ENCODE measurements around the gene SZRD1.

The SZRD1 gene

DNA sequence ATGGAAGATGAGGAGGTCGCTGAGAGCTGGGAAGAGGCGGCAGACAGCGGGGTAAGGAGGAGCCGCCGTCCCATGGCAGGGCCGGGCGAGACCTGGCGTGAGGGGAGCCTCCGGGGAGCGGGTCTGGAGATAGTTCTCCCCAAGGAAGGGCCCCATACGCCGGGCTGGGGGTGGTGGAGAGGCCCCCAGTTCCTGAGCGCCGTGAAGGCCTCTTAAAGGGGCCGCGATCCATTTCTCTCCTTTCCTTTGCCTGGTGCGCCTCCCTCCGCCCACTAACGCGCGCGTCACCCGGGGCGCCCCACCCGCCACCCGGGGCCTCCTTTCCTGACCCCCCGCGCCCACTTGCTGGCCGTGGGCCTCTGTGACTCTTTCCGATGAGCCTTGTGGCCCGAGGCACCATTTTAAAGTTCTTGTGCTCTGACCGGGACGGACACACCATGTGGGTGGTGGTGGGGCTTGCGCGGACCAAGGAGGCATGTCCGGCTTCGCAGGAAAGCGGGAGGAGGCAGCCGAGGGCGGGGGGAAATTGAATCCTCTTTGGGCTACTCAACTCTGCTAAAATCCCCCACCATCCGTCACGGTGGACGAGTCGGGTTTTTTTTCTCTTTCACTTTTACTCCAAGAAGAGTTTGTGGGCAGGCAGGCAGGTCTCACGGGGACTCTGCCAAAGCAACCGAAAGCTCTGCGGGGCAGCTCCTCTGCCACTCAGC is 371 bp downstream of the SZRD1 start:
- CTCF ChIA-PET, result interaction anchor here (0.7 kb wide), 1 partner anchor 19 kb away, joined by 5 read pairs; no protein-coding TSS in a partner anchor
- POLR2A ChIA-PET (ENCODE audit: low non-redundant PET), result interaction anchor here (1.1 kb wide), 1 partner anchor 29 kb away, joined by 4 read pairs; no protein-coding TSS in a partner anchor
- DNase-seq (ENCODE audit: low spot score), result peak; percentile 77
- peak overlapping the region; percentile 94 for H3K27ac ChIP-seq
- TF ChIP-seq, protein P1, sequence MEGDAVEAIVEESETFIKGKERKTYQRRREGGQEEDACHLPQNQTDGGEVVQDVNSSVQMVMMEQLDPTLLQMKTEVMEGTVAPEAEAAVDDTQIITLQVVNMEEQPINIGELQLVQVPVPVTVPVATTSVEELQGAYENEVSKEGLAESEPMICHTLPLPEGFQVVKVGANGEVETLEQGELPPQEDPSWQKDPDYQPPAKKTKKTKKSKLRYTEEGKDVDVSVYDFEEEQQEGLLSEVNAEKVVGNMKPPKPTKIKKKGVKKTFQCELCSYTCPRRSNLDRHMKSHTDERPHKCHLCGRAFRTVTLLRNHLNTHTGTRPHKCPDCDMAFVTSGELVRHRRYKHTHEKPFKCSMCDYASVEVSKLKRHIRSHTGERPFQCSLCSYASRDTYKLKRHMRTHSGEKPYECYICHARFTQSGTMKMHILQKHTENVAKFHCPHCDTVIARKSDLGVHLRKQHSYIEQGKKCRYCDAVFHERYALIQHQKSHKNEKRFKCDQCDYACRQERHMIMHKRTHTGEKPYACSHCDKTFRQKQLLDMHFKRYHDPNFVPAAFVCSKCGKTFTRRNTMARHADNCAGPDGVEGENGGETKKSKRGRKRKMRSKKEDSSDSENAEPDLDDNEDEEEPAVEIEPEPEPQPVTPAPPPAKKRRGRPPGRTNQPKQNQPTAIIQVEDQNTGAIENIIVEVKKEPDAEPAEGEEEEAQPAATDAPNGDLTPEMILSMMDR (conservative IDR thresholded peaks at IDR 0.05; ENCODE audit: low read depth), result no peak; the same call in 1 of the 2 replicates

DNA sequence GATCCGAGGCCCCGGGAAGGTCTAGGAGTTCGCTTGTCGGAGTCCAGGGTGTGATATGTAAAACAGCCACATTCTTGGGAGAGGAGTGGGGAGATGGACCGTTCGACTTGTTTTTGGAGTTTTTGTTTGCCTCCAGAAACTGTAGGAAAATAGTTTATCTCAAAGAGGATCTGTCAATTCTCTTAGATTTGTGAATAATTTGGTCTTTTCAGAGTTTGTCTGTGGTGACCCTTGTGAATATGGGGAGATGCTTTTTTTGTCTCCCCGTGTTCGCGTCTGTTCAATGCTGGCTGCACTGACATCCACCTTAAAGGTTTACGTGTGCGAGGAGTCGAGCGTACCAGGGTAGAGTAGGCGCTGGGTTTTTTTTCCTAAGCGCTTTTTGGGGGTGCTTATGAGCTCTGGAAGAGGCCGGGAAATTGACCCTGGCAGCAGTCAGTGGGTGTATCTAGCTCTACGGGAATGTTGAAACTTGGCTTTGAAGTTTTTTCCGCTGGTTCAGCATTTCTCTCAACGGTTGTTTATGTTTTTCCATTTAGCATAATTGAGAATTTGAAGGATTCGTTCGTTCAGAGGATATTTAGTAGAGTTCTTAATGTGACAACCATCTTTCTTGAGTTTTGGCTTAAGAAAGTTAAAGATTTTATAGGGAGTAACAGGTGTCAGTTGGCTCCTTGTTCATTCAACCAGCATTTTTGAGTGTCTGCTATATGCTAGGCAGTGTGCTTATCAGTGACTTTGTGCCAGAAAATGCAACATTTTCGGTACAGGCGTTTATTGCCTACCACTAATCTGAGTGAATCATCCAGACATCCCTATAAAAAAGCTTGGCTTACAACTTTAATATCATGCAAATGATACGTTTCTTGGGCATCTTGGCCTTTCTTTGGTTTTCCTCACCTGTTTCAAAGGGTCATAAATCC is 1.2 kb downstream of the SZRD1 start:
- peak; percentile 57 for DNase-seq (ENCODE audit: low spot score)
- H3K27ac ChIP-seq, result peak overlapping the region; percentile 94
- ChIA-PET POLR2A (ENCODE audit: low non-redundant PET) (no interaction called here), CTCF (interaction anchor here (0.6 to 0.7 kb wide), 2 partner anchors 18 to 49 kb away, joined by 3 to 5 read pairs; no protein-coding TSS in a partner anchor)
- TF ChIP-seq, protein P1 (conservative IDR thresholded peaks at IDR 0.05; ENCODE audit: low read depth), result no peak

DNA sequence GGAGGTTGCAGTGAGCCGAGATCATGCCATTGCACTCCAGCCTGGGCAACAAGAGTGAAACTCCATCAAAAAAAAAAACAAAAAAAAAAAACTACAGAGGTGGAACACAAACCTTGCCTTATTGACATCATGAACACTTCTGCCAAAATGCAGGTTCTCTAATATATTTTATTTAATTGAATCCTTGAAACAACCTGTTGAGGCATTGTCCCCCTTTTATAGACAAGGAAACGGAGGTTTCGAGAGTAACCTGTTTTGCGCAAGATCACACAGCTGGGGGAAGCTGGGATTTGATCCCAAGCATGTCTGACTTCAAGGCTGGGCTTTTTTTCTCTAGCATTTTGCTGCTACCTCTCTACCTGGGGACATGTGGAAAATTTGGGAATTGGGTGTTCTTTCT is 2.8 kb downstream of the SZRD1 start:
- H3K27ac ChIP-seq, result 0 out of 2 replicates have a peak overlapping the region, but pooled peaks have one; percentile 32
- ChIA-PET CTCF (no interaction called here), POLR2A (ENCODE audit: low non-redundant PET) (interaction anchor here (0.6 kb wide), 1 partner anchor 556 kb away, joined by 3 read pairs; no protein-coding TSS in a partner anchor)
- TF ChIP-seq, protein P1 (conservative IDR thresholded peaks at IDR 0.05; ENCODE audit: low read depth), result no peak
- DNase-seq (ENCODE audit: low spot score), result no peak

DNA sequence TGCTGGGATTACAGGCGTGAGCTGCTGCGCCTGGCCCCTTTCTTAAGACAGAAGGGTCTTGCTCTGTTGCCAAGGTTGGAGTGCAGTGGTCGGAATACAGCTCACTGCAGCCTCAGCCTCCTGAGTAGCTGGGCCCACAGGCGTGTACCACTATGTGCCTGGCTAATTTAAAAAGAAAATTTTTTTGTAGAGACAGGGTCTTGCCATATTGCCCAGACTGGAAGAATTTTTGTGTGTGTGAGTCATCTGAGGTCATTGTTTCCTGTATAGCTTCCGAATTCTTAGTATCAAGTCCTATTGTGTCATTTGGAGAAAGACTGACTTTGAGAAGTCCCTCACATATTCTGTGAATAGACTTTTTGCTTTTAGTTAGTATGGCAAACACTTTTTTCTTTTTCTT is 4.7 kb downstream of the SZRD1 start:
- TF ChIP-seq, protein P1 (conservative IDR thresholded peaks at IDR 0.05; ENCODE audit: low read depth), result no peak
- DNase-seq (ENCODE audit: low spot score), result no peak
- CTCF ChIA-PET, result interaction anchor here (0.6 to 0.7 kb wide), 2 partner anchors 134 to 217 kb away, joined by 5 to 7 read pairs; no protein-coding TSS in a partner anchor
- H3K27ac ChIP-seq, result peak overlapping the region; percentile 65
- POLR2A ChIA-PET (ENCODE audit: low non-redundant PET), result no interaction called here

DNA sequence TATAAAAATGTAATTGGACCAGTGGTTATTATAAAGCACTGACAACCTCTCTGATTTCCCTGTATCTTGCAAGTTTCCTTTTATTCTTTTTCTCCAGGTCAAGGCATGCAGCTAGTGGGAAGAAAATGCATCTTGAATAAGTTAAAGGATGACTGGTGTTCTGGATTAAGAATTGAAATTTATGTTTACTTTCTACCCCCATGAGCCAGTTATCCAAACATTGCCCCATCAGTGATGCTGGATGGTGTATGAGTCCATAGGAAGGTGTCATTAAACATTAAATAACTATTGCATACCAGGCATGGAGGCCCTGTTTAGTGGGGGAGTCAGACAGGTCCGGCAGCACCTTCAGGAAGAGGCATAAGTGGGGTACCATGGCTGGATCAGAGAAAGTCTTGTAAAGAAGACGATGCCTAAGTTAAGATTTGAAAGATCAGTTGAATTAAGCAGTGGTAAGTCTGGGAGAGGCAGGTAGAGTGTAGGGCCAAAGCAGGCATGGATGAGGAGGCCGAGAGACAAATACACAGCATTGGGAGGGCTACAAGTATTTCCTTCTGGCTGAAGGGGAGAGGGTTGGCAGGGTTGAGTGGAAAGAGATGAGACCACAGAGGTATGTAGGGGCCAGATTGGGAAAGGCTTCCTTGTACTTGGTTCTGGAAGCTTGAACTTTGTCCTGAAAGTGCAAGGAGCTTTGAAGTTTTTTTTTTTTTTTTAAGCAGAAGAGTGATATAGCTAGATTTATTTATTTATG is 5.7 kb downstream of the SZRD1 start:
- no peak for DNase-seq (ENCODE audit: low spot score)
- H3K27ac ChIP-seq, result no peak overlapping the region; the same call in 1 of the 2 replicates
- ChIA-PET CTCF (no interaction called here), POLR2A (ENCODE audit: low non-redundant PET) (interaction anchor here (0.6 kb wide), 1 partner anchor 31 kb away, joined by 8 read pairs; no protein-coding TSS in a partner anchor)
- TF ChIP-seq, protein P1 (conservative IDR thresholded peaks at IDR 0.05; ENCODE audit: low read depth), result no peak

All from RWPE1 (cell line).